AG10803 (cell line): ENCODE results near the gene BICRA.
"Not testable (repeated sequence)": the region's sequence is repeated elsewhere in the genome, so short reads cannot be mapped to it uniquely, and the experiment has no call there.

Experiments used
- DNase-seq: peaks from one replicate; pipeline ENCODE4 v3.0.0; 2010; ENCODE audit warnings: low read depth
- H3K4me3 ChIP-seq: 2 replicates; pipeline ENCODE4 v1.5.1; 2011; ENCODE audit warnings: mild to moderate bottlenecking, low read length, control low read depth
- CTCF ChIP-seq: conservative IDR thresholded peaks from 2 replicates; pipeline ENCODE4 v1.5.1; 2011; ENCODE audit warnings: mild to moderate bottlenecking, low read length, control low read depth, inconsistent platforms

The BICRA gene

GRCh38 chr19:47663435-47663910, 54.5 kb downstream of the BICRA start:
- DNase-seq: peak; percentile 98
- no peak for TF ChIP-seq CTCF
- H3K4me3 ChIP-seq: peak overlapping the region; percentile 7; the same call in 1 of the 2 replicates

GRCh38 chr19:47663911-47664771, 55.2 kb downstream of the BICRA start:
- no peak for TF ChIP-seq CTCF
- peak; percentile 99 for DNase-seq
- peak overlapping the region; percentile 23 for H3K4me3 ChIP-seq

- H3K4me3 ChIP-seq, DNase-seq: not testable (repeated sequence)
Observed at GRCh38 chr19:47668556-47668955, 59.6 kb downstream of the BICRA start.

- TF ChIP-seq CTCF: no peak
- DNase-seq: no peak
- no peak overlapping the region for H3K4me3 ChIP-seq
Observed at GRCh38 chr19:47670736-47671135, 61.8 kb downstream of the BICRA start.

GRCh38 chr19:47671499-47671898, 62.6 kb downstream of the BICRA start:
- H3K4me3 ChIP-seq: no peak overlapping the region
- no peak for DNase-seq
- TF ChIP-seq CTCF: no peak

GRCh38 chr19:47673426-47673825, 64.5 kb downstream of the BICRA start:
- no peak for DNase-seq
- H3K4me3 ChIP-seq: no peak overlapping the region
- no peak for TF ChIP-seq CTCF

- no peak for DNase-seq
- H3K4me3 ChIP-seq: no peak overlapping the region
- TF ChIP-seq CTCF: no peak
Observed at GRCh38 chr19:47674548-47674947, 65.6 kb downstream of the BICRA start.
